Tibial nerve (tissue), 4 donors: ENCODE results near the gene ELAVL1. TPM values are rescaled to one million over a fixed set of nuclear protein-coding genes. Genes with fewer than 3 reads are reported as not detected.
A peak's percentile ranks its signal among the peaks of the same experiment; 100 is the strongest.
"Not testable (repeated sequence)": the region's sequence is repeated elsewhere in the genome, so short reads cannot be mapped to it uniquely, and the experiment has no call there.

ENCODE experiments used
- DNase-seq, 2 donors: peaks; one replicate each; pipeline ENCODE4 v3.0.0-alpha.2; 2019; ENCODE audit warnings: low spot score in 2 of 2
- H3K27ac ChIP-seq, 4 donors: fragments of 200-600 bp; sonication (generic) in 3 of 4; one replicate each; pipeline ENCODE4 v1.5.1; 2017 to 2019; ENCODE audit warnings: mild to moderate bottlenecking in 1 of 4
- H3K27me3 ChIP-seq, 2 donors: fragments of 200-600 bp; sonication (generic) in 1 of 2; one replicate each; pipeline versions ENCODE4 v1.5.1 to v1.6.0; 2017 to 2019
- H3K36me3 ChIP-seq, 3 donors: fragments of 200-600 bp; sonication (generic); one replicate each; pipeline ENCODE4 v1.5.1; 2018 to 2019
- H3K4me1 ChIP-seq, 4 donors: fragments of 200-600 bp; sonication (generic) in 3 of 4; one replicate each; pipeline ENCODE4 v1.5.1; 2017 to 2019
- H3K4me3 ChIP-seq, 4 donors: fragments of 200-600 bp; sonication (generic) in 3 of 4; one replicate each; pipeline ENCODE4 v1.5.1; 2017 to 2019; ENCODE audit warnings: mild to moderate bottlenecking in 1 of 4, moderate library complexity in 1 of 4
- H3K9me3 ChIP-seq, 4 donors: fragments of 200-600 bp; sonication (generic) in 3 of 4; one replicate each; pipeline ENCODE4 v1.5.1; 2017 to 2019
- EP300 ChIP-seq, 2 donors: sonication (generic); formaldehyde crosslinking; IDR thresholded peaks; one replicate each; pipeline ENCODE4 v1.6.1; 2017; ENCODE audit warnings: antibody characterized with exemption in 2 of 2, mild to moderate bottlenecking in 1 of 2
- POLR2A ChIP-seq, 2 donors: fragments of 450-650 bp; IDR thresholded peaks; one replicate each; pipeline ENCODE4 v1.6.1; 2017; ENCODE audit warnings: antibody characterized with exemption in 2 of 2, mild to moderate bottlenecking in 2 of 2, moderate library complexity in 2 of 2
- WGBS, 2 donors: methylation state at CpG; one replicate each; pipeline ENCODE4 v1.1.5; 2018; 5-methylcytosine and 5-hydroxymethylcytosine counted together
- total RNA-seq, 4 donors: library from RNA; depleted of rRNA; stranded (reverse); fragments of >200 nt; gene quantifications; one replicate each; pipeline ENCODE4 v1.1.0, GENCODE V29; 2016
- TF ChIP-seq, protein P1 (sequence below), 5 experiments: fragments of 200-600 bp in 3 of 5; fragments of 450-650 bp in 2 of 5; sonication (generic) in 3 of 5; IDR thresholded peaks; one replicate each; pipeline ENCODE4 v1.5.1; 2016 to 2019; ENCODE audit warnings: antibody characterized with exemption in 5 of 5, mild to moderate bottlenecking in 3 of 5, moderate library complexity in 2 of 5

Gene ELAVL1
- total RNA-seq, 4 donors from 2014 or later = 25.8 to 36.4 (median 27.7) TPM

DNA sequence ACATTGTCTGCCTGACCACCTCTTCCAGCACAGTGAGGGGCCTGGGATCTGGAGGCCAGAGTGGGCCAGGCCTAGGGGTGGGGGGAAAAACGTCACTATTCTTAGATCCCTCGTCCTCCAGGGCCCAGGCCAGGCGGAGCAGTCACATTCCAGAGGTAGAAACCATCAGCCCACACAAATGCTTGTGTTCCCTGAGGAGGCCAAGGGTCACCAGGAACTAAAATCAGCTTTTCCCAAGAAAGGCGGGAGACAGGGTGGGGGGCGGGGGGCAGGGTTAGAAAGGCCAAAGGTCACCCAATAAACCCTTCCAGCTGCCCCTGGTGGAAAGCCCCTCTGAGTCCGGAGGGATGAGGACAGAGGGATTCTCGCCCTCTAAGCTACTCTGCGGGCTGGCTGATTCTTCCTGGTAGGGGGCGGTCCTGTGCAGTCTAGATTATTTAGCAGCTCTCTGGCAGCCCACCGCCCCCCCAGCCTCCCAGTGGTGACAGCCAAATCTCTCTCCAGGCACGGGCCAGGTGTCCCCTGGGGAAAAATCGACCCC lies 23.6 kb upstream of the ELAVL1 start:
- H3K27me3 ChIP-seq = no peaks in the 10 kb centered on the region
- peak overlapping the region in 2 of 4 donors; percentile 36 to 41 for H3K27ac ChIP-seq
- H3K4me1 ChIP-seq = peaks cover 0 to 16% (median 0%) of the 10 kb centered on the region in 4 donors

DNA sequence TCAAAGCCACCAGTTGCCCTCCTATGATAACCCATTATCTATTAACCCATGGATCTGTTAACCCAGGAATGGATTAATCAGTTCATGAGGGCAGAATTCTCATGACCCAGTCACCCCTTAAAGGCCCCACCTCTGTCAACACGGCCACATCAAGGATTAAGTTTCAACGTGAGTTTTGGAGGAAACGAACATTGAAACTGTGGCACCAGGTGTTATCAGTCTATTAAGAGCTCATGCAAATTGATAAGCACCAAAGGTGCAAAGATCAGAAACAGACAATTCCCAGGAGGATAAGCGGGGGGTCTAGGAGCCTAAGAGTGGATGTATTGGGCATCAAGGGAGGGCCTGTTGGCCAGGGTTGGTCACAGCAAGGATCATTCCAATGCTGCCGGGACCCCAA lies 19.9 kb upstream of the ELAVL1 start:
- WGBS, 2 donors = 84 to 93% methylated on average over 5 of the region's 5 CpGs
- TF ChIP-seq, protein P1, sequence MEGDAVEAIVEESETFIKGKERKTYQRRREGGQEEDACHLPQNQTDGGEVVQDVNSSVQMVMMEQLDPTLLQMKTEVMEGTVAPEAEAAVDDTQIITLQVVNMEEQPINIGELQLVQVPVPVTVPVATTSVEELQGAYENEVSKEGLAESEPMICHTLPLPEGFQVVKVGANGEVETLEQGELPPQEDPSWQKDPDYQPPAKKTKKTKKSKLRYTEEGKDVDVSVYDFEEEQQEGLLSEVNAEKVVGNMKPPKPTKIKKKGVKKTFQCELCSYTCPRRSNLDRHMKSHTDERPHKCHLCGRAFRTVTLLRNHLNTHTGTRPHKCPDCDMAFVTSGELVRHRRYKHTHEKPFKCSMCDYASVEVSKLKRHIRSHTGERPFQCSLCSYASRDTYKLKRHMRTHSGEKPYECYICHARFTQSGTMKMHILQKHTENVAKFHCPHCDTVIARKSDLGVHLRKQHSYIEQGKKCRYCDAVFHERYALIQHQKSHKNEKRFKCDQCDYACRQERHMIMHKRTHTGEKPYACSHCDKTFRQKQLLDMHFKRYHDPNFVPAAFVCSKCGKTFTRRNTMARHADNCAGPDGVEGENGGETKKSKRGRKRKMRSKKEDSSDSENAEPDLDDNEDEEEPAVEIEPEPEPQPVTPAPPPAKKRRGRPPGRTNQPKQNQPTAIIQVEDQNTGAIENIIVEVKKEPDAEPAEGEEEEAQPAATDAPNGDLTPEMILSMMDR (IDR thresholded peaks at IDR 0.05) = no peak
- TF ChIP-seq EP300 (IDR thresholded peaks at IDR 0.05) (no peak), POLR2A (IDR thresholded peaks at IDR 0.05) (no peak)
- Histone ChIP-seq H3K9me3 (no peaks in the 10 kb centered on the region), H3K27me3 (no peaks in the 10 kb centered on the region), H3K27ac (no peak overlapping the region), H3K4me3 (no peak overlapping the region), H3K36me3 (no peaks in the 10 kb centered on the region), H3K4me1 (peaks cover 0 to 16% (median 0%) of the 10 kb centered on the region in 4 donors)
- DNase-seq = no peak

More for the DNA sequence above, 23.6 kb upstream of the ELAVL1 start:
- WGBS, 2 donors = 28 to 29% methylated on average over 7 to 12 of the region's 12 CpGs
- TF ChIP-seq EP300 (IDR thresholded peaks at IDR 0.05) (no peak), POLR2A (IDR thresholded peaks at IDR 0.05) (no peak)
- TF ChIP-seq, protein P1 (IDR thresholded peaks at IDR 0.05) = no peak
- Histone ChIP-seq H3K36me3 (no peaks in the 10 kb centered on the region), H3K4me3 (no peak overlapping the region), H3K9me3 (no peaks in the 10 kb centered on the region)
- DNase-seq = no peak

DNA sequence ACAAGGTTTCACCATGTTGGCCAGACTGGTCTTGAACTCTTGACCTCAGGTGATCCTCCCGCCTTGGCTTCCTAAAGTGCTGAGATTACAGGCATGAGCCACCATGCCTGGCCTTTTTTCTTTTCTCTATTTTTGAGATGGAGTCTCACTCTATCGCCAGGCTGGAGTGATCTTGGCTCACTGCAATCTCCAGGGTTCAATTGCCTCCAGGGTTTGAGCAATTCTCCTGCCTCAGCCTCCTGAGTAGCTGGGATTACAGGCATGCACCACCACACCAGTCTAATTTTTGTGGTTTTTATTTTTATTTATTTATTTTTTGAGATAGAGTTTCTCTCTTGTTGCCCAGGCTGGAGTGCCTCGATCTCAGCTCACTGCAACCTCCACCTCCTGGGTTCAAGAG lies 18.8 kb upstream of the ELAVL1 start:
- peaks cover 0 to 11% (median 0%) of the 10 kb centered on the region in 4 donors for H3K4me1 ChIP-seq
- H3K36me3 ChIP-seq, H3K27me3 ChIP-seq, H3K9me3 ChIP-seq, H3K27ac ChIP-seq, DNase-seq, H3K4me3 ChIP-seq: not testable (repeated sequence)
- 92 to 97% methylated on average over 3 of the region's 3 CpGs for WGBS, 2 donors

DNA sequence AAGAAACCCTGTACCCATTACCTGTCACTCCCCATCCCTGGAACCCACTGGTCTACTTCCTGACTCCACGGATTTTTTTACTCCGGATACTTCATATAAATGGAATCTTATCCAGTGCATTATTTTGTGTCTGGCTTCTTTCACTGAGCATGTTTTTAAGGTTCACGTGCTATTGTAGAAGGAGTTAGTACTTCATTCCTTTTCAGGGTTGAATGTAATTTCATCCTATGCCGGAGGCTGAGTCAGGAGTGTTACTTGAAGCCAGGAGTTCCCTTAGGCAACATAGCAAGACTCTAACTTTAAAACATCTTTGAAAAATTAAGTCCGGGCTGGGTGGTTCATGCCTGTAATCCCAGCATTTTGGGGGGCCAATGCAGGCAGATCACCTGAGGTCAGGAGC lies 17.9 kb upstream of the ELAVL1 start:
- H3K36me3 ChIP-seq = no peaks in the 10 kb centered on the region
- H3K27ac ChIP-seq = no peak overlapping the region
- WGBS, 2 donors = 81 to 90% methylated on average over 5 of the region's 5 CpGs
- no peaks in the 10 kb centered on the region for H3K27me3 ChIP-seq
- no peaks in the 10 kb centered on the region for H3K9me3 ChIP-seq
- no peak overlapping the region for H3K4me3 ChIP-seq
- no peak for DNase-seq
- TF ChIP-seq EP300 (IDR thresholded peaks at IDR 0.05) = no peak
- TF ChIP-seq, protein P1 (IDR thresholded peaks at IDR 0.05) = no peak
- TF ChIP-seq POLR2A (IDR thresholded peaks at IDR 0.05) = no peak
- H3K4me1 ChIP-seq = peaks cover 0 to 2% (median 0%) of the 10 kb centered on the region in 4 donors

DNA sequence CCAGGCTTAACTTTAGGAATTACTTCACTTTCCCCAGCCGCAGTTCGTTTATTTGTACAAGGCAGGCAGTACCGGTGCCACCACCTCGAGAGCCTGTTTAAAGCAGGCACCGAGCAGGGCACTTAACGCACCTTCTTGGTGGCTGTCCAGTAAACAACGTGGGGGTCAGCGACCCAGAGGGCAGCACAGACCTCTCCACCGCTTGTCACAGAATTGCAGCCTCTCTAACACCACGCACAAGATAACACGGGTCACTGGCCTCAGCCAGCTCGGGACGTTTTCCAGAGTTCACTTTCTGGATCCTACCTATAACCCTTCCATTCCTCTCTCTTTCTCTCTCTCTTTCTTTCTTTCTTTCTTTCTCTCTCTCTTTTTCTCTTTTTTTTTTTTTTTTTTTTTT lies 16.8 kb upstream of the ELAVL1 start:
- no peaks in the 10 kb centered on the region for H3K9me3 ChIP-seq
- TF ChIP-seq POLR2A (IDR thresholded peaks at IDR 0.05) = no peak
- TF ChIP-seq, protein P1 (IDR thresholded peaks at IDR 0.05) = no peak
- no peak for TF ChIP-seq EP300 (IDR thresholded peaks at IDR 0.05)
- H3K36me3 ChIP-seq = peaks cover 0 to 9% (median 0%) of the 10 kb centered on the region in 3 donors
- WGBS, 2 donors = 84 to 89% methylated on average over 9 to 13 of the region's 13 CpGs
- no peak overlapping the region for H3K27ac ChIP-seq
- no peak overlapping the region for H3K4me3 ChIP-seq
- no peaks in the 10 kb centered on the region for H3K27me3 ChIP-seq
- no peaks in the 10 kb centered on the region for H3K4me1 ChIP-seq
- DNase-seq = no peak

DNA sequence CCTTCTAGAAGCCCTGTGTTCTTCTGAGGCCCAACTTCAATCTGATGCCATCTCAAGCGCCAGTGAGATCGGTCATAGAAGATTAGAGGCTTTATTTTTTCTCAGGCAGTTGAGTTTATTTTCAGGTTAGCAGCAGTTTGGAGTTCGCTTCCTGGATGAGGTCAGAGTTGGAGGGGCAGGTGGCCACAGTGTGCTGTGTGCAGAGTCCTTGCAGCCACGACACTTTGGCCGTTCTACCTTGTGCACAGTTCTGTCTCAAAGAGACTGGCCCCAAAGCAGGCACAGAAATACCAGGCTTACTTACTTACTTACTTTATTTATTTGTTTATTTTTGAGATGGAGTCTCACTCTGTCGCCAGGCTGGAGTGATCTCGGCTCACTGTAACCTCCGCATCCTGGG lies 15.9 kb upstream of the ELAVL1 start:
- 88 to 90% methylated on average over 8 of the region's 8 CpGs for WGBS, 2 donors
- peaks cover 0 to 9% (median 0%) of the 10 kb centered on the region in 3 donors for H3K36me3 ChIP-seq
- no peak overlapping the region for H3K27ac ChIP-seq
- H3K4me1 ChIP-seq = no peaks in the 10 kb centered on the region
- TF ChIP-seq POLR2A (IDR thresholded peaks at IDR 0.05) = no peak
- TF ChIP-seq, protein P1 (IDR thresholded peaks at IDR 0.05) = no peak
- no peak for TF ChIP-seq EP300 (IDR thresholded peaks at IDR 0.05)
- H3K27me3 ChIP-seq = no peaks in the 10 kb centered on the region
- no peak overlapping the region for H3K4me3 ChIP-seq
- no peaks in the 10 kb centered on the region for H3K9me3 ChIP-seq
- DNase-seq = no peak
